Right lobe of liver (tissue), 4 donors: ENCODE data around the gene SGTA.

Experiments
- POLR2A ChIP-seq: fragments of 450-650 bp; IDR thresholded peaks from one replicate; pipeline ENCODE4 v1.6.1; 2017; ENCODE audit warnings: antibody characterized with exemption, mild to moderate bottlenecking
- TF ChIP-seq, protein P1 (sequence below), 4 donors: fragments of 200-600 bp in 3 of 4; fragments of 450-650 bp in 1 of 4; IDR thresholded peaks; one replicate each; pipeline versions ENCODE4 v1.5.1 to v1.8.0; 2016 to 2022; ENCODE audit warnings: antibody characterized with exemption in 4 of 4, mild to moderate bottlenecking in 2 of 4
- donor health status: DM: no; HTN: no; CAD: no.
- donor health status: DM: no; HTN: no; CAD: no.
- donor health status: DM: no; HTN: yes; CAD: no.

DNA sequence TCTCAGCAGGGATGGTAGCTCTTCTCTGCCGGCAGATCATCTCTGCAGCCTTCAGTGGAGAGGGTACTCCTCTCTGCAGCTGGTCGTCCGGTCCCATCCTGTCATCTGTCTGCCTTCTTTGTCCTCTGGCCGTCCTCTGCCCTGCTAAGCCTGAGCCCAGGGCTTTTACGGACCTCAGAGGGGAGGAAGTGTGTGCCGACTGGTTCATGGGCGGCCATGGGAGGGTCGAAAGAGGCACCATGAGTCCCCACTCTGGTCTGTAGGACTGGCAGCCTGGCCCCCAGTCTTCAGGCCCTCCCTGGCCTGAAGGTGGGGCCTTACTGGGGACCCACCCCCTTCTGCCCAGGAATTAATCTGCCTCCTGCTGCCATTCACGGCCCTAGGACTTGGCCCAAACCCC, 40.6 kb upstream of the SGTA start:
- TF ChIP-seq, protein P1, sequence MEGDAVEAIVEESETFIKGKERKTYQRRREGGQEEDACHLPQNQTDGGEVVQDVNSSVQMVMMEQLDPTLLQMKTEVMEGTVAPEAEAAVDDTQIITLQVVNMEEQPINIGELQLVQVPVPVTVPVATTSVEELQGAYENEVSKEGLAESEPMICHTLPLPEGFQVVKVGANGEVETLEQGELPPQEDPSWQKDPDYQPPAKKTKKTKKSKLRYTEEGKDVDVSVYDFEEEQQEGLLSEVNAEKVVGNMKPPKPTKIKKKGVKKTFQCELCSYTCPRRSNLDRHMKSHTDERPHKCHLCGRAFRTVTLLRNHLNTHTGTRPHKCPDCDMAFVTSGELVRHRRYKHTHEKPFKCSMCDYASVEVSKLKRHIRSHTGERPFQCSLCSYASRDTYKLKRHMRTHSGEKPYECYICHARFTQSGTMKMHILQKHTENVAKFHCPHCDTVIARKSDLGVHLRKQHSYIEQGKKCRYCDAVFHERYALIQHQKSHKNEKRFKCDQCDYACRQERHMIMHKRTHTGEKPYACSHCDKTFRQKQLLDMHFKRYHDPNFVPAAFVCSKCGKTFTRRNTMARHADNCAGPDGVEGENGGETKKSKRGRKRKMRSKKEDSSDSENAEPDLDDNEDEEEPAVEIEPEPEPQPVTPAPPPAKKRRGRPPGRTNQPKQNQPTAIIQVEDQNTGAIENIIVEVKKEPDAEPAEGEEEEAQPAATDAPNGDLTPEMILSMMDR (IDR thresholded peaks at IDR 0.05), result no peak
- no peak for TF ChIP-seq POLR2A
